ENCODE measurements around the gene DNM1.

The DNM1 gene

GRCh38 chr9:128203024-128203706 is at the start of gene DNM1:
DNM1 (plus strand) TSS chr9:128203379; CDS start chr9:128203471, 92 bp downstream.
- peak; percentile 74 for DNase-seq

GRCh38 chr9:128153947-128154695 is 49.1 kb upstream of the DNM1 start:
- no peak for DNase-seq

GRCh38 chr9:128155736-128156500 is 47.3 kb upstream of the DNM1 start:
- no peak for DNase-seq

GRCh38 chr9:128159522-128159783 is 43.7 kb upstream of the DNM1 start:
- DNase-seq = peak; percentile 63

GRCh38 chr9:128159784-128160602 is 43.2 kb upstream of the DNM1 start, which contains the start of gene BBLN:
BBLN (plus strand) TSS chr9:128160265; CDS start chr9:128160408, 143 bp downstream.
- peak; percentile 97 for DNase-seq

- DNase-seq = peak; percentile 71
These were observed 42.6 kb upstream of the DNM1 start for GRCh38 chr9:128160603-128160987.

GRCh38 chr9:128161215-128161902 is 41.8 kb upstream of the DNM1 start:
- DNase-seq = no peak

- no peak for DNase-seq
These were observed 40.8 kb upstream of the DNM1 start for GRCh38 chr9:128162215-128163026.

- DNase-seq = no peak
These were observed 40.1 kb upstream of the DNM1 start for GRCh38 chr9:128163027-128163515.

- no peak for DNase-seq
These were observed 39.5 kb upstream of the DNM1 start for GRCh38 chr9:128163523-128164306.

- no peak for DNase-seq
These were observed 38.8 kb upstream of the DNM1 start for GRCh38 chr9:128164307-128164885.

GRCh38 chr9:128166169-128166568 is 37.0 kb upstream of the DNM1 start:
- no peak for DNase-seq

- DNase-seq = no peak
These were observed 36.0 kb upstream of the DNM1 start for GRCh38 chr9:128167209-128167608.

GRCh38 chr9:128168731-128169308 is 34.4 kb upstream of the DNM1 start:
- no peak for DNase-seq

GRCh38 chr9:128169492-128169891 is 33.7 kb upstream of the DNM1 start:
- no peak for DNase-seq

- DNase-seq = no peak
These were observed 33.3 kb upstream of the DNM1 start for GRCh38 chr9:128169925-128170324.

GRCh38 chr9:128174062-128174461 is 29.1 kb upstream of the DNM1 start:
- DNase-seq = no peak

- no peak for DNase-seq
These were observed 28.0 kb upstream of the DNM1 start for GRCh38 chr9:128175102-128175563.

- no peak for DNase-seq
These were observed 27.5 kb upstream of the DNM1 start for GRCh38 chr9:128175726-128176125.
